ENCODE results near the gene SOX3. TPM values are rescaled to one million over a fixed set of nuclear protein-coding genes. Genes with fewer than 3 reads are reported as not detected.

Gene SOX3
- total and polyA plus RNA-seq, 2 of the 8 experiments (the other 6 are each of a cell fraction or from before 2014, with no cell fraction given) = 10.4 to 41.0 TPM

GRCh38 chrX:140501940-140502468, 2.9 kb downstream of the SOX3 start:
- peaks cover 11% of the 10 kb centered on the region; the same call in 1 of the 2 replicates for H3K23me2 ChIP-seq (ENCODE audit: low read depth, low read length)
- no peak for DNase-seq (ENCODE audit: low read depth in 1 of 2, low spot score in 2 of 2)
- H3K9me3 ChIP-seq (ENCODE audit: insufficient read depth in 2 of 2, low read depth in 1 of 2, low read length in 1 of 2) = no peaks in the 10 kb centered on the region
- H3K9ac ChIP-seq (replicated peaks in 1 of 4; ENCODE audit: extremely low read depth in 1 of 4, low read depth in 3 of 4, low read length in 3 of 4) = no peak overlapping the region
- no peak overlapping the region for H3K4ac ChIP-seq (replicated peaks; ENCODE audit: insufficient read length, low read depth, low read length)
- no peaks in the 10 kb centered on the region for H3K79me1 ChIP-seq (ENCODE audit: low read depth, low read length)
- ChIA-PET POLR2A (ENCODE audit: partially characterized antibody) (no interaction called here), CTCF (ENCODE audit: partially characterized antibody) (no interaction called here)
- no peak overlapping the region for H4K91ac ChIP-seq (replicated peaks; ENCODE audit: insufficient read length, low read length)
- FAIRE-seq = no peak
- no peak overlapping the region for H3K14ac ChIP-seq (ENCODE audit: insufficient read length)
- H3K79me2 ChIP-seq (ENCODE audit: control insufficient read depth in 1 of 2, insufficient read depth in 2 of 2, low read length in 2 of 2) = peaks cover 0 to 3% of the 10 kb centered on the region in 2 experiments; a peak in 1 of 4 replicates
- H3K27me3 ChIP-seq (replicated peaks in 1 of 4; ENCODE audit: control insufficient read depth in 3 of 4, extremely low read depth in 1 of 4, insufficient read depth in 3 of 4, low read length in 3 of 4) = peaks cover 10 to 41% (median 24%) of the 10 kb centered on the region in 4 experiments
- no peak overlapping the region for H3K27ac ChIP-seq (ENCODE audit: low read depth, low read length)
- WGBS, 2 experiments (ENCODE audit: extremely low coverage in 1 of 2, insufficient coverage in 1 of 2, insufficient read length in 1 of 2, insufficient replicate concordance in 2 of 2, low coverage in 1 of 2, low lambda C conversion rate in 2 of 2, missing lambda C conversion rate in 1 of 2) = 4% methylated on average over 14 of the region's 14 CpGs; no CpG with 5 or more reads in 1 of the 2 experiments
- H2AK5ac ChIP-seq (ENCODE audit: low read depth, low read length) = no peak overlapping the region
- no peak overlapping the region for H2BK12ac ChIP-seq (ENCODE audit: low read depth, low read length)
- H2BK20ac ChIP-seq (ENCODE audit: low read length) = no peak overlapping the region
- H3K23ac ChIP-seq (ENCODE audit: insufficient read length) = no peak overlapping the region
- H3K4me2 ChIP-seq (ENCODE audit: insufficient read depth in 1 of 2, low read depth in 2 of 2, low read length in 2 of 2) = peak overlapping the region; percentile 68 to 76
- H4K20me1 ChIP-seq (replicated peaks in 1 of 2; ENCODE audit: control insufficient read depth in 1 of 2, insufficient read depth in 2 of 2, low read length in 2 of 2) = peaks cover 0 to 2% of the 10 kb centered on the region in 2 experiments
- no peak overlapping the region for H3K56ac ChIP-seq (replicated peaks; ENCODE audit: insufficient read length, low read depth, low read length)
- H2BK15ac ChIP-seq (ENCODE audit: low read length) = no peak overlapping the region
- H2BK5ac ChIP-seq (ENCODE audit: low read depth, low read length) = no peak overlapping the region
- H2BK120ac ChIP-seq (replicated peaks; ENCODE audit: low read depth, low read length) = no peak overlapping the region
- no peaks in the 10 kb centered on the region for H3K36me3 ChIP-seq (ENCODE audit: control insufficient read depth in 2 of 4, insufficient read depth in 4 of 4, low read length in 3 of 4)
- no peak overlapping the region; the same call in 1 of the 2 replicates for H3K18ac ChIP-seq (ENCODE audit: extremely low read depth, low read length)
- no peak overlapping the region for H4K8ac ChIP-seq (ENCODE audit: extremely low read depth, insufficient read depth, low read length)
- no peak overlapping the region for H2AFZ ChIP-seq (ENCODE audit: low read length)
- peaks cover 0 to 10% (median 3%) of the 10 kb centered on the region in 4 experiments; a peak in 4 of 7 replicates for H3K4me1 ChIP-seq (replicated peaks in 1 of 4; ENCODE audit: control insufficient read depth in 3 of 4, insufficient read depth in 4 of 4, low read length in 3 of 4)
- H3K4me3 ChIP-seq (ENCODE audit: extremely low read depth in 1 of 4, insufficient read depth in 2 of 4, low read depth in 3 of 4, low read length in 4 of 4) = peak overlapping the region; percentile 42 to 72 (median 60); a peak in 7 of 8 replicates
- H4K5ac ChIP-seq (ENCODE audit: insufficient read length, low read depth, low read length) = no peak overlapping the region
- TF ChIP-seq EGR1 (IDR thresholded peaks at IDR 0.05; ENCODE audit: borderline replicate concordance, low read depth, low read length) (no peak), POU5F1 (IDR thresholded peaks at IDR 0.05; ENCODE audit: low read depth, low read length) (no peak), ASH2L (IDR thresholded peaks at IDR 0.05; ENCODE audit: low read length) (no peak), FOSL1 (IDR thresholded peaks at IDR 0.05; ENCODE audit: insufficient read depth, low read depth, low read length) (no peak), BRCA1 (IDR thresholded peaks at IDR 0.05; ENCODE audit: low read depth, low read length) (no peak), TBP (IDR thresholded peaks at IDR 0.05; ENCODE audit: low read depth, low read length) (no peak)
